OCI-LY3 (cell line): Measurements from ENCODE around the gene ZSCAN25.

Experiments
- CTCF ChIP-seq: fragments of 200-600, 300-600 bp; sonication (generic); IDR thresholded peaks from 2 replicates; pipeline ENCODE4 v1.5.1; 2014; ENCODE audit warnings: antibody characterized with exemption, low read length, low read depth
- EZH2phosphoT487 ChIP-seq: fragments of 200-600 bp; shearing (Covaris generic); IDR thresholded peaks from 2 replicates; pipeline ENCODE4 v1.6.1; 2018; ENCODE audit warnings: antibody characterized with exemption, mixed run types, low read depth

GRCh38 chr7:99607548-99607947 lies 9.2 kb upstream of the ZSCAN25 start:
- TF ChIP-seq CTCF, result no peak
- no peak for TF ChIP-seq EZH2phosphoT487
